WTC11 (cell line): Measurements from ENCODE around the gene ZFHX3.

ENCODE experiments used
- JUN ChIP-seq: sonication (generic); formaldehyde crosslinking; IDR thresholded peaks from 2 replicates; pipeline ENCODE4 v1.8.0; 2023; ENCODE audit warnings: mild to moderate bottlenecking, missing genetic modification reagents
- NR1H2 ChIP-seq: sonication (generic); formaldehyde crosslinking; IDR thresholded peaks from 2 replicates; pipeline ENCODE4 v1.9.0; 2021; ENCODE audit warnings: mild to moderate bottlenecking, moderate library complexity, missing genetic modification reagents
- SP1 ChIP-seq: sonication (generic); formaldehyde crosslinking; conservative IDR thresholded peaks from 2 replicates; pipeline ENCODE4 v1.8.1; 2022; ENCODE audit warnings: missing genetic modification reagents
- TF ChIP-seq, protein P1 (sequence below): fragments of 200-600 bp; IDR thresholded peaks from 2 replicates; pipeline ENCODE4 v1.8.0; 2022; ENCODE audit warnings: antibody characterized with exemption
- TF ChIP-seq, protein P2 (sequence below): sonication (generic); formaldehyde crosslinking; IDR thresholded peaks from 2 replicates; pipeline ENCODE4 v1.8.1; 2022; ENCODE audit warnings: low read depth, missing genetic modification reagents, borderline replicate concordance

- TF ChIP-seq JUN (CRISPR knock-in tag): no peak
- TF ChIP-seq, protein P1, sequence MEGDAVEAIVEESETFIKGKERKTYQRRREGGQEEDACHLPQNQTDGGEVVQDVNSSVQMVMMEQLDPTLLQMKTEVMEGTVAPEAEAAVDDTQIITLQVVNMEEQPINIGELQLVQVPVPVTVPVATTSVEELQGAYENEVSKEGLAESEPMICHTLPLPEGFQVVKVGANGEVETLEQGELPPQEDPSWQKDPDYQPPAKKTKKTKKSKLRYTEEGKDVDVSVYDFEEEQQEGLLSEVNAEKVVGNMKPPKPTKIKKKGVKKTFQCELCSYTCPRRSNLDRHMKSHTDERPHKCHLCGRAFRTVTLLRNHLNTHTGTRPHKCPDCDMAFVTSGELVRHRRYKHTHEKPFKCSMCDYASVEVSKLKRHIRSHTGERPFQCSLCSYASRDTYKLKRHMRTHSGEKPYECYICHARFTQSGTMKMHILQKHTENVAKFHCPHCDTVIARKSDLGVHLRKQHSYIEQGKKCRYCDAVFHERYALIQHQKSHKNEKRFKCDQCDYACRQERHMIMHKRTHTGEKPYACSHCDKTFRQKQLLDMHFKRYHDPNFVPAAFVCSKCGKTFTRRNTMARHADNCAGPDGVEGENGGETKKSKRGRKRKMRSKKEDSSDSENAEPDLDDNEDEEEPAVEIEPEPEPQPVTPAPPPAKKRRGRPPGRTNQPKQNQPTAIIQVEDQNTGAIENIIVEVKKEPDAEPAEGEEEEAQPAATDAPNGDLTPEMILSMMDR: no peak
- TF ChIP-seq NR1H2 (CRISPR knock-in tag): no peak
- TF ChIP-seq SP1 (CRISPR knock-in tag): no peak
- TF ChIP-seq, protein P2, sequence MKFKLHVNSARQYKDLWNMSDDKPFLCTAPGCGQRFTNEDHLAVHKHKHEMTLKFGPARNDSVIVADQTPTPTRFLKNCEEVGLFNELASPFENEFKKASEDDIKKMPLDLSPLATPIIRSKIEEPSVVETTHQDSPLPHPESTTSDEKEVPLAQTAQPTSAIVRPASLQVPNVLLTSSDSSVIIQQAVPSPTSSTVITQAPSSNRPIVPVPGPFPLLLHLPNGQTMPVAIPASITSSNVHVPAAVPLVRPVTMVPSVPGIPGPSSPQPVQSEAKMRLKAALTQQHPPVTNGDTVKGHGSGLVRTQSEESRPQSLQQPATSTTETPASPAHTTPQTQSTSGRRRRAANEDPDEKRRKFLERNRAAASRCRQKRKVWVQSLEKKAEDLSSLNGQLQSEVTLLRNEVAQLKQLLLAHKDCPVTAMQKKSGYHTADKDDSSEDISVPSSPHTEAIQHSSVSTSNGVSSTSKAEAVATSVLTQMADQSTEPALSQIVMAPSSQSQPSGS (CRISPR knock-in tag): no peak
These were observed 76.6 kb downstream of the ZFHX3 start for GRCh38 chr16:72971370-72971769.
